Suppressor macrophage treated with lipopolysaccharide for 1 hour (primary cell): ENCODE data around the gene CHRM2.
A peak's percentile ranks its signal among the peaks of the same experiment; 100 is the strongest.
"Not testable (repeated sequence)": the region's sequence is repeated elsewhere in the genome, so short reads cannot be mapped to it uniquely, and the experiment has no call there.

ENCODE experiments used
- DNase-seq, 3 donors: peaks; one replicate each; pipeline ENCODE4 v3.0.0-alpha.2; 2020 to 2022

Gene CHRM2

GRCh38 chr7:136868496-136869000 is at the start of gene CHRM2:
TSS of gene CHRM2 (plus strand) at chr7:136868652. CDS start at chr7:137014866, 146,214 bp downstream.
- no peak for DNase-seq

- not testable (repeated sequence) for DNase-seq
These were observed 37.1 kb upstream of the CHRM2 start for GRCh38 chr7:136831398-136831797.

GRCh38 chr7:136845899-136846465 is 22.5 kb upstream of the CHRM2 start:
- DNase-seq, result peak in 1 of 3 donors; percentile 7

- no peak for DNase-seq
These were observed 20.6 kb upstream of the CHRM2 start for GRCh38 chr7:136847858-136848257.

- DNase-seq, result no peak
These were observed 14.8 kb upstream of the CHRM2 start for GRCh38 chr7:136853654-136854053.

- DNase-seq, result peak in 1 of 3 donors; percentile 5
These were observed 10.9 kb upstream of the CHRM2 start for GRCh38 chr7:136857573-136857972.

- no peak for DNase-seq
These were observed 8.6 kb upstream of the CHRM2 start for GRCh38 chr7:136859803-136860202.

- no peak for DNase-seq
These were observed 3.2 kb upstream of the CHRM2 start for GRCh38 chr7:136865236-136865635.

- DNase-seq, result no peak
These were observed 2.7 kb upstream of the CHRM2 start for GRCh38 chr7:136865777-136866176.

- DNase-seq, result no peak
These were observed 829 bp downstream of the CHRM2 start for GRCh38 chr7:136869001-136869961.

GRCh38 chr7:136869991-136870865 is 1.8 kb downstream of the CHRM2 start:
- DNase-seq, result no peak

- no peak for DNase-seq
These were observed 2.5 kb downstream of the CHRM2 start for GRCh38 chr7:136870866-136871487.

- DNase-seq, result peak in 1 of 3 donors; percentile 9
These were observed 6.1 kb downstream of the CHRM2 start for GRCh38 chr7:136874393-136875032.

- no peak for DNase-seq
These were observed 9.1 kb downstream of the CHRM2 start for GRCh38 chr7:136877509-136877908.

- no peak for DNase-seq
These were observed 9.5 kb downstream of the CHRM2 start for GRCh38 chr7:136877990-136878389.

- no peak for DNase-seq
These were observed 10.4 kb downstream of the CHRM2 start for GRCh38 chr7:136878878-136879277.

- DNase-seq, result no peak
These were observed 14.6 kb downstream of the CHRM2 start for GRCh38 chr7:136883046-136883445.

GRCh38 chr7:136884492-136884891 is 16.0 kb downstream of the CHRM2 start:
- DNase-seq, result no peak

- no peak for DNase-seq
These were observed 18.9 kb downstream of the CHRM2 start for GRCh38 chr7:136887317-136887716.

GRCh38 chr7:136890399-136890798 is 21.9 kb downstream of the CHRM2 start:
- no peak for DNase-seq

GRCh38 chr7:136891850-136892249 is 23.4 kb downstream of the CHRM2 start:
- DNase-seq, result no peak

- no peak for DNase-seq
These were observed 26.3 kb downstream of the CHRM2 start for GRCh38 chr7:136894789-136895188.
